Measurements from ENCODE around the gene PSMB10.

PSMB10 gene

DNA sequence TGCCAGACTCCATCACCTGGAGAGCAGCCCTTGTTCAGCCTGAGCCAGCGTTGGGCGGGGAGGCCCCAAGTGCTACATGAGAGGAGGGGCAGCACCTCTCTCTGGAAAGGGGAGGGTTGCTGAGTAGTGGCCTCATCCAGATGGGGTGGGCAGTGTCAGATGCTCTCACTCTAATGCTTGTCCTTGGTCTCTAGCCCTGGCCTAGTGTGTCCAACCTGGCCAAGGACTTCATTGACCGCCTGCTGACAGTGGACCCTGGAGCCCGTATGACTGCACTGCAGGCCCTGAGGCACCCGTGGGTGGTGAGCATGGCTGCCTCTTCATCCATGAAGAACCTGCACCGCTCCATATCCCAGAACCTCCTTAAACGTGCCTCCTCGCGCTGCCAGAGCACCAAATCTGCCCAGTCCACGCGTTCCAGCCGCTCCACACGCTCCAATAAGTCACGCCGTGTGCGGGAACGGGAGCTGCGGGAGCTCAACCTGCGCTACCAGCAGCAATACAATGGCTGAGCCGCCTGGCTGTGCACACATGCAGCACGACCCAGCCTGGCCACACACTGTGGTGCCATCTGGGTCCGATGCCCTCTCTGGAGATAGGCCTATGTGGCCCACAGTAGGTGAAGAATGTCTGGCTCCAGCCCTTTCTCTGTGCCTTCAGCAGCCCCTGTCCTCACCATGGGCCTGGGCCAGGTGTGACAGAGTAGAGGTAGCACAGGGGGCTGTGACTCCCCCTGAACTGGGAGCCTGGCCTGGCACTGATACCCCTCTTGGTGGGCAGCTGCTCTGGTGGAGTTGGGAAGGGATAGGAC lies 9.3 kb downstream of the PSMB10 start:
- TF ChIP-seq, protein P1, sequence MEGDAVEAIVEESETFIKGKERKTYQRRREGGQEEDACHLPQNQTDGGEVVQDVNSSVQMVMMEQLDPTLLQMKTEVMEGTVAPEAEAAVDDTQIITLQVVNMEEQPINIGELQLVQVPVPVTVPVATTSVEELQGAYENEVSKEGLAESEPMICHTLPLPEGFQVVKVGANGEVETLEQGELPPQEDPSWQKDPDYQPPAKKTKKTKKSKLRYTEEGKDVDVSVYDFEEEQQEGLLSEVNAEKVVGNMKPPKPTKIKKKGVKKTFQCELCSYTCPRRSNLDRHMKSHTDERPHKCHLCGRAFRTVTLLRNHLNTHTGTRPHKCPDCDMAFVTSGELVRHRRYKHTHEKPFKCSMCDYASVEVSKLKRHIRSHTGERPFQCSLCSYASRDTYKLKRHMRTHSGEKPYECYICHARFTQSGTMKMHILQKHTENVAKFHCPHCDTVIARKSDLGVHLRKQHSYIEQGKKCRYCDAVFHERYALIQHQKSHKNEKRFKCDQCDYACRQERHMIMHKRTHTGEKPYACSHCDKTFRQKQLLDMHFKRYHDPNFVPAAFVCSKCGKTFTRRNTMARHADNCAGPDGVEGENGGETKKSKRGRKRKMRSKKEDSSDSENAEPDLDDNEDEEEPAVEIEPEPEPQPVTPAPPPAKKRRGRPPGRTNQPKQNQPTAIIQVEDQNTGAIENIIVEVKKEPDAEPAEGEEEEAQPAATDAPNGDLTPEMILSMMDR (IDR thresholded peaks at IDR 0.05; ENCODE audit: low read depth, low read length) = no peak
- no peak overlapping the region for H3K4me3 ChIP-seq (ENCODE audit: low read depth, low read length)

DNA sequence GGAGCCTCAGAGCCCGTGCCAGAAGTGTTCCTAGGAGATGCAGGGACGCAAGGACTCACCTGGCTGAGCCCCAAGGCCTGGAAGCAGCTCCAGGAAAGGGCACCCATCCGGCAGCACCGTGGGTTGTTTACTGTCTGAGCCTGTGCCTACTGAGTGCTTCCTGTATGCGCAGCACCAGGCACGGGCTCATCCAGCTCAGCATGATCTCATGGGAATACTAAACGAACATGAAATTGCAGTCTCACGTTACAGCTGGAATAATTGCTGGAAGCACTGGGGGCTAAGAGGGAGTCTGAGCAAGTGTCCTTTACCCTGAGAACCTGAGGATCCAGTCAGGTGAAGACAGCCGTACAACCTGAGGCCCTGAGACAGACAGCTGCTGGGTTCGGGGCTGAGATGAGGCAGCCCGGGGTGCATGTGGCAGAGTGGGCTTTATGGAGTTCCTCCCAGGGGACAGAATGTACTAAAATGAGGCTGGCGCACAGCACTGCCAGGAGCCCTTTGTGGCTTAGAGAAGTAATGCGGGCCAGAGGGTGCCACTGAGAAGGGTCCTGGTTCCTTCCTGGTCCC lies 10.4 kb downstream of the PSMB10 start:
- TF ChIP-seq, protein P1 (IDR thresholded peaks at IDR 0.05; ENCODE audit: low read depth, low read length) = no peak
- no peak overlapping the region for H3K4me3 ChIP-seq (ENCODE audit: low read depth, low read length)

DNA sequence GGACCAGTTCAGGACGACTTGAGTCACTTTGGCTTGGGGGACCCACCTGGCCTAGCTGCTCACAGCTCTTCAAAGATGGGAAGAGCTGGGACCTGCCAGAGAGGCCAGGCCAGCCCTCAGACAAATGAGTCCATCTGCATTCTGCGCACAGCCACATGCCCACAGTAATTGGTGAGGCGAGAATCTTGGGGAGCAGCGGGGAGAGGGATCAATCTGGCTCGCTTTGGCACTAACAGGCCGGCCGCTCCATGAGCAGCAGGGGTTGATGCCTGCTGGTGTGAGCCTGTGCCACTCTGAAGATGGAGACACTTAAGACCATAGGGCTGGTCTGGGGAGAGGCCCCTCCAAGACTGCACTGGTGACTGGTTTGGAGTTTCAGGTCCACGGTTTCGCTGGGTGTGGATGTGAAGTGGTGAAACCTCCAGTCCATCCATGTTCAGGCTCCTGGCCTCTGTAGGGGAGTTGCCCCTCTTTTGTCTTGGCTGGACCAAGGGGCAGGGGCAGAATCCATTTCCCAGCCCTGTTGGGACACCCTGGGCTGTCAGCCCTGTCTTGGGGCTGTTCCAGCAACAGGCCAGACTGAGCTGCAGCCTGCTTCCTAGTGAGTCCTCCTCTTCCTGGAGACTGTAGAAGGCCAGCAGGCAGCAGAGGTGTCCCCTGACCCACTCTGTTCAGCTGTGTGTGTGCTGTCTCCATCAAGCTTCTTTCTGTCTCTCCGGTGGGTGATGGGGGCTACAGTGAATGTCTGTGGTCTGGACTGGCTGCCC lies 12.3 kb downstream of the PSMB10 start:
- no peak overlapping the region for H3K4me3 ChIP-seq (ENCODE audit: low read depth, low read length)
- TF ChIP-seq, protein P1 (IDR thresholded peaks at IDR 0.05; ENCODE audit: low read depth, low read length) = no peak

DNA sequence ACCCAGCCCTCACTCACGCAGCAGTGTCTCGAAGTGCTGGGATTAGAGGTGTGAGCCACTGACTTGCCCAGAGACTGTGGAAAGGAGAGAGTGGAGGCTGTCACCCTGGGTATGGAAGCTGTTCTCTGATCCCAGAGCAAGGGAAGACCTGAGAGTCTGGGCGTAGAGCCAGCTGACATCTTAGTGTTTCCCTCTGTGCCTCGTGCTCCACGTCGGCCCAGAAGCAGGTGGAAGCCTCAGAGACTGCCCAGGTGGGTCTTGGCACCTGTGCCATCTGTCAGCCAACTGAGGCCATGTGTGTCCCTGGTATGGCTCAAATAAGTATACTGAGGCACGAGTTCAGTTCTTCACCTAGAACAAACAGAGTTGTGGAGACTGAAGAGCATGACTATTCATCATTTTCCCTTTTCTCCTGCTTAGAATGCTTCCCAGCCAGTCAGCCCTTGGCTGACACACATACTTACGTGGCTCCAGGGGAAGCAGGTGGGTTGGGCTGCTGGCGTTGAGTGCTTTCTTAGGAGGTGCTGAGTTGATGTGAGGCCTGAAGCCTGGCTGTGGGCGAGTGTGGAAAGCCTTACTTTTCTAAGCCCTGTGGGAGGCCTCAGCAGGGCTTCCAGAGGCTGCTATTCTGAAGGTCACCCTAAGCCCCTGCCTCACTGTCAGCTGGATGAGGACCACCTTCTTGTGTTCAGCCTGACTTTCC lies 13.1 kb downstream of the PSMB10 start:
- TF ChIP-seq, protein P1 (IDR thresholded peaks at IDR 0.05; ENCODE audit: low read depth, low read length) = no peak
- H3K4me3 ChIP-seq (ENCODE audit: low read depth, low read length) = no peak overlapping the region

DNA sequence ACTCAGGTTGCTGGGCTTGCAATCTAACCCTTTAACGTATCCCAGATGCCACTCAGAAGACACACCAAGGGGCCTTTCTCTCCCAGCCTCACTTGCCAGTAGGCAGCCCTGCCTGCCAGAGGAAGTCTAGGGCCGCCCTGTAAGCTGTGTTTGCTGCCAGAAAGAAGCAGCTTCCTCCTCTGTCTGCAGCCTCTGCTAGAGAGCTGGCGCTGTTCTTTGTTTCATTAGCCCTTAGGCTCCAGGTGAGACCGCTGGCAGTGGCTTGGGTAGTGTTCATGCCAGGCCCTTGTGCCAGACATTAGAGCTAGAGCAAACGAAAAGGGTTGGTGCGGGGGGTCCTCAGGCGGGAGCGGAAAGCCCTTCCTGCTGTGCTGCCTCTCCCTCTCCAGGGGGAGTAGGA lies 13.9 kb downstream of the PSMB10 start:
- TF ChIP-seq, protein P1 (IDR thresholded peaks at IDR 0.05; ENCODE audit: low read depth, low read length) = no peak
- H3K4me3 ChIP-seq (ENCODE audit: low read depth, low read length) = no peak overlapping the region

DNA sequence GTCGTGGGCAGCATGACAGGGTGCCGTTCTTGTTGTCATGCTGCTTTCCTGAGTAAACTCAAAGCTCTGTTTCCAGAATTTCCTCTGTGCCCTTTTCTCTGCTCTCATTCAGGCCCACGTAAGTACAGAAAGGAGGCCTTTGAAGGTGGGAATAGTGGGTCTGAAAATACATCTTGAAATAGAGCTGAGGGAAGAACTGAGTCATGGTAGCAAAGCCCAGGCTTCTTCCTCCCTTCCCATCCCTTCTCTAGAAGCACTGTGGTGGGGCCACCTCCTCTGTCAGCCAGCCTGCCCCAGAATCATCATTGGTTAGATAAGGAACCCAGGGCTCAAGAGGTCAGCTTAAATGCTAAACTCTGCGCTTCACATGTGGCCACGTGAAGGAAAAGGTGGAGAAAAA lies 14.4 kb downstream of the PSMB10 start:
- TF ChIP-seq, protein P1 (IDR thresholded peaks at IDR 0.05; ENCODE audit: low read depth, low read length) = no peak
- H3K4me3 ChIP-seq (ENCODE audit: low read depth, low read length) = no peak overlapping the region
